Raji (cell line): ENCODE results near the gene BACE1.

Experiments
- POLR2A ChIP-seq: IDR thresholded peaks from 2 replicates; pipeline ENCODE4 v1.6.1; 2011; ENCODE audit warnings: low read depth, low read length, control low read depth; ENCODE audit not compliant: insufficient read depth

Gene BACE1

DNA sequence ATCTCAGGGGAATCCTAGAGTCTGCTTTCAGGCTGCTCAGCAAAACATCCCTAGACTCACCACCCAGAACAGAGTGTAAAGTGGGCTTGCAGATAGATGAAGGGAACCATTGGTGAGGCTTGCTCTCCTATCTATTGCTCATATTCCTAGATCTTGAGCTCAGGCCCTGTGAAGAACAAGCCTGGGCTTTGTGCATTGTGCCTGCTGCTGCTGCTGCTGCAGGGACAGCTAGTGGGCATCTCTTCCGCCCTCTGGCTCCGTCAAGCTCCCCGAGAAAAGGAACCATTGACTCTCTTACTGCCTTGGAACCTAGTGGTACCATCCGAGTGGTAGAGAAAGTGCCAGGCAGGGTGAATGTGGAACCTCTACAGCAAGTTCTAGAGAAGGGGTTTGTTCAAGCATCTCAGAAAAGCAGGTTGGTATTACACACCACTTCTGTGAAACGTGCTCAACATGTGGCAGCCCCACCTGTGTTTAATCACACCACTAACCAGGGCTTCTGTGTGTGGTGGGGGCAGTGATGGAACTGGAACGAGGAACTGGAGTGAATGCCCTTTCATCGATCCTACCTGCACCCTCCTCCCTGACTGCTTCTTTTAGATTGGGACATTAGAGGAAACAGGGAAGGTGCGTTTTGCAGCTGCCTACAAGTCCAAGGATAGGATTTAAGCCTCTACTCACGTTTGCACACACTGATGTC lies 20.5 kb downstream of the BACE1 start:
- no peak for TF ChIP-seq POLR2A

GRCh38 chr11:117292616-117293015 lies 23.4 kb downstream of the BACE1 start:
- no peak for TF ChIP-seq POLR2A

DNA sequence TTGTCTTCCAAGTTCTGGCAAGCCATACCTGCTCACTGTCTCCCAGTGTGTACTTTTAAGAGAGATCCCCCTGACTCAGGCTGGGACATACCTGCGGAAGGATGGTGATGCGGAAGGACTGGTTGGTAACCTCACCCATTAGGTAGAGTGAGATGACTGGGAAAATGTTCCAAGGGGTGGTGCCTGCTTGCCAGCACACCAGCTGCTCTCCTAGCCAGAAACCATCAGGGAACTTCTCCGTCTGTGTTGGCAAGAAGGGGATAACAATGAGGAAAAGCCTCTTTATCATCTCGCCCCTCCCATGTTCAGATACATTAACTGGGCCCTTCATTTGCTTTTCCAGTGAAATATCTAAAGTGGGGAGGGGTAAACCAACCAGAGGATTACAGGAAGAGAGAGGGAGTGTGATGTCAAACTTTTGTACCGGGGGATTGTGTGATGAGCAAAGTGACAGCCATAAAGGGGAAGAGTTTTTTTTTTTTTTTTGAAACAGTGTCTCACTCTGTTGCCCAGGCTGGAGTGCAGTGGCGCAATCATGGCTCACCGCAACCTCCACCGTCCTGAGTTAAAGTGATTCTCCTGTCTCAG lies 25.2 kb downstream of the BACE1 start, which contains the start of gene BACE1-AS:
BACE1-AS (plus strand) TSS at position 538 of the 588 bp plus-strand sequence.
- TF ChIP-seq POLR2A, result no peak

- TF ChIP-seq POLR2A, result no peak
Measured at GRCh38 chr11:117289795-117290194, 26.3 kb downstream of the BACE1 start.

- no peak for TF ChIP-seq POLR2A
Measured at GRCh38 chr11:117287668-117288067, 28.4 kb downstream of the BACE1 start.

GRCh38 chr11:117286588-117286987 lies 29.5 kb downstream of the BACE1 start:
- no peak for TF ChIP-seq POLR2A

GRCh38 chr11:117284053-117284452 lies 32.0 kb downstream of the BACE1 start:
- no peak for TF ChIP-seq POLR2A

DNA sequence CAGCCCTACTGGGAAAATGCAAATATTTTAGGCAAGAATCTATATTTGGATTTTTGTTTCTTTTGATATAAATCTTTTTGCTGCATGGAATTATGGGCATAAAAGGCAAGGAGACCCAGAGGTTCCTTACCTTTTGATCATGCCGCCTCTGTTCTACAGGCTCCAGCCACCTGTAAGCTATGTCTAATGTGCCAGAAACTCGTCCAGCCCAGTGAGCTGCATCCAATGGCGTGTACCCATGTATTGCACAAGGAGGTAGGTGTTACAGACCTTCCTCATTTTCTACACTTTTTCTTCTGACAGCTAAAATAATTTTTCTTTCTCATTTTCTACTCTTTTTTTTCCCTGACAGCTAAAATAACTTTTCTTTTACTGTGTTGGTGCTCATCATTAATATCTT lies 33.1 kb downstream of the BACE1 start:
- TF ChIP-seq POLR2A, result no peak

DNA sequence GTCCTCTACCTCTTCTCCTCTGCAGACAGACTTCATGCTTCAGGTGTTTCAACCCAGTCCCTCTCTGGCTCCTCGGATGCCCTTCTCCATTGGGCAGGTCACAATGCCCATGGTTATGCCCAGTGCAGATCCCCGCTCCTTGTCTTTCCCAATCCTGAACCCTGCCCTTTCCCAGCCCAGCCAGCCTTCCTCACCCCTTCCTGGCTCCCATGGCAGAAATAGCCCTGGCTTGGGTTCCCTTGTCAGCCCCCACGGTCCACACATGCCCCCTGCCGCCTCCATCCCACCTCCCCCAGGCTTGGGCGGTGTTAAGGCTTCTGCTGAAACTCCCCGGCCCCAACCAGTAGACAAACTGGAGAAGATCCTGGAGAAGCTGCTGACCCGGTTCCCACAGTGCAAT lies 34.2 kb downstream of the BACE1 start:
- no peak for TF ChIP-seq POLR2A

DNA sequence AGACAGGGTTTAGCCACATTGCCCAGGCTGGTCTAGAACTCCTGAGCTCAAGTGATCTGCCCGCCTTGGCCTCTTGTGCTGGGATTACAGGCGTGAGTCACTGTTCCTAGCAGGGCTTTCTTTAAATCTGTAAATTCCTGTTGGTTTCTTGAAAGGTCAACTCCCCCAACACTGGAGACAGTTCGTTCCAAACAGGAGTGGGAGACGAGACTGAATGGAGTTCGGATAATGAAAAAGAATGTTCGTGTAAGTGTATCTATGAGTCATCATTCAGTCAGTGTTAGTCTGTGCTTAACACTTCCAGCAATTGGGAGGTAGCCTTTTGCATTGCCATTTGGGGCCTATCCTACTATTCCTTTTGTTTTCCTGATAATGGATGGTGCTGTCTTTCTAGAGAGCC lies 34.9 kb downstream of the BACE1 start:
- no peak for TF ChIP-seq POLR2A

- TF ChIP-seq POLR2A, result no peak
Measured at GRCh38 chr11:117279711-117280376, 36.2 kb downstream of the BACE1 start.

- TF ChIP-seq POLR2A, result no peak
Measured at GRCh38 chr11:117278347-117278746, 37.7 kb downstream of the BACE1 start.

GRCh38 chr11:117273550-117274289 lies 42.3 kb downstream of the BACE1 start:
- TF ChIP-seq POLR2A, result no peak

DNA sequence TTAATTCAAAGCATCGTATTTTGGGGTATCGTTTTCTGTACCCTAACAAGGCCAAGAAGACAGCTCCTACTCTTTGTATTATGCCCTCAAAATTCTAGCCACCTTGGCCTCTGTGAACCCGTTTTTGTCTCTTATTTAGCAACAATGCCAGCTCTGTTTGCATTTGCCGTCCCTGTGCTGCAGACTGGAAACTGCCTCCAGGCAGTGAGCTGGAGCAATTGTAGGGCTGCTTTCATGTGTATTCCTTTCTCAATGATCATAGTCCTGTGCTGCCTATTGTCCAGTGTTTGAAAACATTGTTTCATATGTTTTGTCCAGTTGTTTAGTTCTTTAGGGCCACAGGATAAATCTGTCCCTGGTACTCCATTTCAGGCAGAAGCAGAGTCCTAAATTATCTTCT lies 44.8 kb downstream of the BACE1 start:
- TF ChIP-seq POLR2A, result no peak

DNA sequence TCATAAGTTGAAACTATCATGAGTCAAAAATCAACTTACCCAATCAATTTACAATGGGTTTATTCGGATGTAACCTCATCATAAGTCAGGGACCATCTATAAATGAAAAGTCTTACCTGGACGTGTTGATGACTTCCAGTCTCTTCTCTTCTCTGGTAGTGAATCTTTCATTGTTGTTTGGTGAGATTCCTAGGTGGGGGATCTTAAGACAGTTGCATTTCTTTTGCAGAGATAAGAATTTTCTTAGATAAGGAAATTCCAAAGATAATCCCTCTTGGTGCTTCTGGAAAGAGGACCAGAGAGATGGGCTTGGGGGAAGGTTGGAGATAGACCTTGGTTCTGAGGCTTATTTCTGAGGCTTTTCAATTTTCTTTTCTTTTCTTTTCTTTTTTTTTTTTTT lies 46.2 kb downstream of the BACE1 start:
- no peak for TF ChIP-seq POLR2A

DNA sequence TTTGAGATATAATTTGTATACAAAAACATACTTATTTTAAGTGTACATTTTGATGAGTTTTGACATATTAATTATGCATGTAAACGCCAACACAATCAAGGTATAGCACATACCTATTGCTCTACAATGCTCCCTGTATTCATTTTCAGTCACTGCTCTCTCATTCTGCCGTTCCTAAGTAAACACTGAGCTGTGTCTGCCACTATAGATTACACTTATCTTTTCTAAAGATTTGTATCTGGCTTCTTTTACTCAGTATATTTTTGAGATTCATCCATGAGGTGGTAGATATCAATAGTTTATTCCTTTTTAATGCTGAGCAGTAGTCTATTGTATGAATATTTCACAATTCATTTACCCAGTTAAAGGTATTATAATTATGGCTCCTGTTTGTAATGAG lies 50.3 kb downstream of the BACE1 start:
- no peak for TF ChIP-seq POLR2A
